ENCODE results near the gene CRX.

- TF ChIP-seq POLR2A (IDR thresholded peaks at IDR 0.05), result no peak
- TF ChIP-seq, protein P1, sequence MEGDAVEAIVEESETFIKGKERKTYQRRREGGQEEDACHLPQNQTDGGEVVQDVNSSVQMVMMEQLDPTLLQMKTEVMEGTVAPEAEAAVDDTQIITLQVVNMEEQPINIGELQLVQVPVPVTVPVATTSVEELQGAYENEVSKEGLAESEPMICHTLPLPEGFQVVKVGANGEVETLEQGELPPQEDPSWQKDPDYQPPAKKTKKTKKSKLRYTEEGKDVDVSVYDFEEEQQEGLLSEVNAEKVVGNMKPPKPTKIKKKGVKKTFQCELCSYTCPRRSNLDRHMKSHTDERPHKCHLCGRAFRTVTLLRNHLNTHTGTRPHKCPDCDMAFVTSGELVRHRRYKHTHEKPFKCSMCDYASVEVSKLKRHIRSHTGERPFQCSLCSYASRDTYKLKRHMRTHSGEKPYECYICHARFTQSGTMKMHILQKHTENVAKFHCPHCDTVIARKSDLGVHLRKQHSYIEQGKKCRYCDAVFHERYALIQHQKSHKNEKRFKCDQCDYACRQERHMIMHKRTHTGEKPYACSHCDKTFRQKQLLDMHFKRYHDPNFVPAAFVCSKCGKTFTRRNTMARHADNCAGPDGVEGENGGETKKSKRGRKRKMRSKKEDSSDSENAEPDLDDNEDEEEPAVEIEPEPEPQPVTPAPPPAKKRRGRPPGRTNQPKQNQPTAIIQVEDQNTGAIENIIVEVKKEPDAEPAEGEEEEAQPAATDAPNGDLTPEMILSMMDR (IDR thresholded peaks at IDR 0.05), result no peak
Observed at GRCh38 chr19:47805313-47805712, 16.4 kb upstream of the CRX start.

All from uterus (tissue), 2 donors.